ENCODE results near the gene NRGN. TPM values are rescaled to one million over a fixed set of nuclear protein-coding genes. Genes with fewer than 3 reads are reported as not detected.
"Not testable (repeated sequence)": the region's sequence is repeated elsewhere in the genome, so short reads cannot be mapped to it uniquely, and the experiment has no call there.

NRGN gene
- total RNA-seq, 2 experiments from 2014 or later, result 15.3 to 17.0 TPM

DNA sequence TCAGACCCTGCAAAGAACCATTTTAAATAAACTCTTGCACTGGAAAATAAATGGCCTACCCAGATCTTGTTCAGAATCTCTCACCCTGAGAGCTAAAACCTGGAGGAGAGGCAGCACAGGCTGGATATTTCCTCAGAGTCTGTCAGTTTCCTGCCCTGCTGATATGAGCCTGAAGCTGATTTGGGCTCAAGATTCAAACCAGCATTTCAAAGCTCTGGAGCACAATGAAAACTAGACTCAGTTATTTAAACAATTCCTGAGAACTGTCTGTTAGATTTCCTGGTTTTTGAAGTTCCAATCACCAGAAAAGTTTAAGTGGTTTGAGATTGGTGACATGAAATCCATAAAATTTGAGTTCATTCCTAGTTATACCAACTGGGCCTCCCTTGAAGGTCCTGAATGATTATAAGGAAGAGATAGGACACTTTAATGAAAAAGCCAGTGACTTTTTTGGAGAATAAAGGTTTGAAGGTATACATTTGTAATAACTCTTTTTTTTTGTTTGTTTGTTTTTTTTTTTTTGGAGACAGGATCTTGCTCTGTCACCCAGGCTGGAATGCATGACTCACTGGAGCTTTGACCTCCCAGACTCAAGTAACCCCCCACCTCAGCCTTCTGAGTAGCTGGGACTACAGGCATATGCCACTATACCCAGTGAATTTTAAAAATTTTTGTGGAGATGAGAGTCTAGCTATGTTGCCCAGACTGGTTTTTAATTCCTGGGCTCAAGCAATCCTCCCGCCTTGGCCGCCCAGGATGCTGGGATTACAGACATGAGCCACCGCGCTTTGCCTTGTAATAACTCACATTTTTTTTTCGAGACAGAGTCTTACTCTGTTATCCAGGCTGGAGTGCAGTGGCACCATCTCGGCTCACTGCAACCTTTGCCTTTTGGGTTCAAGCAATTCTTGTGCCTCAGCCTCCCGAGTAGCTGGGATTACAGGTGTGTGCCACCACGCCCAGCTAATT, 30.3 kb downstream of the NRGN start:
- ChIA-PET POLR2A (no interaction called here), CTCF (interaction anchor here (1.0 to 1.5 kb wide), 4 partner anchors 23 to 101 kb away, joined by 3 to 9 read pairs (median 4); partner anchors contain the start of genes MSANTD2, SIAE and SPA17)
- H3K27me3 Mint-ChIP-seq, result no peaks in the 10 kb centered on the region
- H3K27ac Mint-ChIP-seq, result no peak overlapping the region
- intact Hi-C loops (cut with micrococcal nuclease), result no loop called here
- H3K4me3 Mint-ChIP-seq, result no peak overlapping the region
- DNase-seq, result no peak
- H3K4me1 Mint-ChIP-seq (ENCODE audit: low read depth), result no peaks in the 10 kb centered on the region
- peaks cover 17% of the 10 kb centered on the region for H3K36me3 Mint-ChIP-seq
- H3K9me3 Mint-ChIP-seq, result no peaks in the 10 kb centered on the region

- CTCF ChIA-PET, result interaction anchor here (0.6 to 4.6 kb wide), 3 partner anchors 8 to 127 kb away, joined by 3 to 29 read pairs (median 3); partner anchors contain the start of gene ESAM
- POLR2A ChIA-PET, result not testable (repeated sequence)
Measured at GRCh38 chr11:124770959-124771358, 31.2 kb downstream of the NRGN start.

DNA sequence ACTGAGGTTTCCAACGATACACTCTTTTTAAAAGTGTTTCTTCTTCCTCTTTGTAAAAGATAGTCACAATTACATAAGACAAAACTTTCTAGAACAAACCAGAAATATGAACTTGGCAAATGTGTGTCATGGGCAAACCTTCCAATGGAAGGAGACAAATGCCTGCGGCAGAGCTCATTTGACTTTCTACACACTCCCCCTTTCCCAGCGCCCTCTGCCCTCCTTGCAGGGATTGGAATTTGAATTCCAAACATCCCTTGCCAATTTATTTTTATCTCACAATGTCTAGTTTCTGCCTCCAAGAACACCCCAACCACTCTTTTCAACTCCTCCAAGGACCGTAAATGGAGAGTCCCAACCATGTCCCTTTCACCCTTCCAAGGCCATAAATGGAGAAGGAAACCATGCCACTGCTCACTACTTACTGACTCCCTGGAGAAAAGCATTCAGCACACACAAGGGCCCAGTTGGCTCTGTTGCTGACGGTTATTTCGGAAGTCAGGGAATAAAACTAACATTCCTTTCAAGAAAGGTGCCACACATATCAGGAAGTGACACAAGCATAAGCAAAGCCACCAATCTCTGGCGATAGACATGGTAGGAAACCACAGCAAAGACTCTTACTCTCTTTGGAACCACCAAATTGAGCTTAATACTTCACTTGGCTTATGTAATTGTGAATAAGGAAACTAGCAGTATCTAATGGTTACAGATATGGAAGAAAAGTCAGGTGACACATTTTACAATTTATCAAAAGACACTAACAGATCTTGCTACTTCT, 37.3 kb downstream of the NRGN start:
- intact Hi-C loops (cut with micrococcal nuclease), result no loop called here
- DNase-seq, result no peak
- CTCF ChIA-PET, result interaction anchor here (3.6 kb wide), 1 partner anchor 17 kb away, joined by 14 read pairs; no protein-coding TSS in a partner anchor

More at GRCh38 chr11:124770959-124771358, 31.2 kb downstream of the NRGN start:
- H3K4me3 Mint-ChIP-seq; H3K4me1 Mint-ChIP-seq (ENCODE audit: low read depth); H3K27ac Mint-ChIP-seq; H3K27me3 Mint-ChIP-seq; intact Hi-C loops (cut with micrococcal nuclease); DNase-seq; H3K9me3 Mint-ChIP-seq: not testable (repeated sequence)
- H3K36me3 Mint-ChIP-seq, result peaks cover 17% of the 10 kb centered on the region

GRCh38 chr11:124778281-124778680, 38.5 kb downstream of the NRGN start:
- DNase-seq, result no peak
- intact Hi-C loops (cut with micrococcal nuclease), result no loop called here
- no peaks in the 10 kb centered on the region for H3K9me3 Mint-ChIP-seq
- CTCF ChIA-PET, result interaction anchor here (0.6 to 3.6 kb wide), 2 partner anchors 16 to 97 kb away, joined by 3 to 14 read pairs; no protein-coding TSS in a partner anchor
- peaks cover 10% of the 10 kb centered on the region for H3K4me1 Mint-ChIP-seq (ENCODE audit: low read depth)
- no peak overlapping the region for H3K27ac Mint-ChIP-seq
- peaks cover 2% of the 10 kb centered on the region for H3K36me3 Mint-ChIP-seq
- H3K4me3 Mint-ChIP-seq, result no peak overlapping the region
- no peaks in the 10 kb centered on the region for H3K27me3 Mint-ChIP-seq
- POLR2A ChIA-PET, result no interaction called here

More for the DNA sequence above, 37.3 kb downstream of the NRGN start:
- Mint-ChIP-seq H3K27me3 (no peaks in the 10 kb centered on the region), H3K4me3 (no peak overlapping the region), H3K36me3 (peaks cover 6% of the 10 kb centered on the region), H3K4me1 (ENCODE audit: low read depth) (peaks cover 10% of the 10 kb centered on the region), H3K27ac (no peak overlapping the region), H3K9me3 (no peaks in the 10 kb centered on the region)
- POLR2A ChIA-PET, result no interaction called here

DNA sequence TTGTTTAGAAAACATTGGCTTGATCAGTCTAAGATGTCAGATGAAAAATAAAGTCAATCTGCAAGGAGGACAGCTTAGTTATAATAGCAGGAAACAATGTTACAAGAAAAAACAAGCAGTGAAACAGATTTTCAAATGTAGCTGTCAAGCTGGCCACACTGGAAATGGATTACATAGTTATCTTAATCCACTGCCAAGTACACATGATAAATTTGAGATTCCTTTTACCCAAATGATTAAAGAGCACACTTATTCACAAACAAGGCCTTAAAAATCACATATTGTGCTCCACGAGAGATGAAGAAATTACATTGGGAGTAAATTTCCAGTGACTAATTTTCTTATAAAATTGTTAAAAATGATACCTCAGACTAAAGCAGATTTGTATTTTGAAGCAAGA, 39.8 kb downstream of the NRGN start:
- Mint-ChIP-seq H3K27me3 (no peaks in the 10 kb centered on the region), H3K4me3 (no peak overlapping the region), H3K4me1 (ENCODE audit: low read depth) (peaks cover 10% of the 10 kb centered on the region), H3K36me3 (peaks cover 2% of the 10 kb centered on the region), H3K27ac (no peak overlapping the region), H3K9me3 (no peaks in the 10 kb centered on the region)
- POLR2A ChIA-PET, result no interaction called here
- CTCF ChIA-PET, result interaction anchor here (1.3 to 3.6 kb wide), 2 partner anchors 15 to 110 kb away, joined by 5 to 14 read pairs; no protein-coding TSS in a partner anchor
- intact Hi-C loops (cut with micrococcal nuclease), result no loop called here
- no peak for DNase-seq

DNA sequence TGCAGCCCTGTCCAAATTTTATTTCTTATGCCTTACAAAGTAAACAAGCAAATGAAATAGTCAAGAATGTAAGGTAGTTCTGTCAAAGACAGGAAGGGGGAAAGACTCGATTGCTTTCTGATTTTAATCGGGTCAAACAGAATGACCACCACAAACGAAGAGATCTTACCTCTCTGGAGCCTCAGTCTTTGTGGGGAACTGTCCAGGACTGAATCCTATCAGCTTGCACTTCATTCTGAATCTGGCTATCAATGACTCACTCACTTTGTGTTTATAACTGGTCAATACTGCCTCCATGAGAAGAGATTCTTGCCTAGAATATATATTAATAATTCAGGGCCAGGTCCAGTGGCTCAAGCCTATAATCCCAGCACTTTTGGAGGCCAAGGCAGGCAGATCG, 43.3 kb downstream of the NRGN start:
- Mint-ChIP-seq H3K27ac (no peak overlapping the region), H3K9me3 (no peaks in the 10 kb centered on the region), H3K27me3 (no peaks in the 10 kb centered on the region), H3K4me3 (no peak overlapping the region), H3K36me3 (no peaks in the 10 kb centered on the region), H3K4me1 (ENCODE audit: low read depth) (no peaks in the 10 kb centered on the region)
- ChIA-PET CTCF (interaction anchor here (1.3 kb wide), 1 partner anchor 54 kb away, joined by 3 read pairs; no protein-coding TSS in a partner anchor), POLR2A (no interaction called here)
- DNase-seq, result no peak
- intact Hi-C loops (cut with micrococcal nuclease), result no loop called here

GRCh38 chr11:124784051-124784450, 44.3 kb downstream of the NRGN start:
- POLR2A ChIA-PET, result no interaction called here
- no peak for DNase-seq
- no peaks in the 10 kb centered on the region for H3K36me3 Mint-ChIP-seq
- CTCF ChIA-PET, result interaction anchor here (1.0 kb wide), 1 partner anchor 18 kb away, joined by 3 read pairs; no protein-coding TSS in a partner anchor
- no peaks in the 10 kb centered on the region for H3K4me1 Mint-ChIP-seq (ENCODE audit: low read depth)
- H3K4me3 Mint-ChIP-seq, result no peak overlapping the region
- intact Hi-C loops (cut with micrococcal nuclease), result no loop called here
- no peak overlapping the region for H3K27ac Mint-ChIP-seq
- H3K27me3 Mint-ChIP-seq, result no peaks in the 10 kb centered on the region
- no peaks in the 10 kb centered on the region for H3K9me3 Mint-ChIP-seq

DNA sequence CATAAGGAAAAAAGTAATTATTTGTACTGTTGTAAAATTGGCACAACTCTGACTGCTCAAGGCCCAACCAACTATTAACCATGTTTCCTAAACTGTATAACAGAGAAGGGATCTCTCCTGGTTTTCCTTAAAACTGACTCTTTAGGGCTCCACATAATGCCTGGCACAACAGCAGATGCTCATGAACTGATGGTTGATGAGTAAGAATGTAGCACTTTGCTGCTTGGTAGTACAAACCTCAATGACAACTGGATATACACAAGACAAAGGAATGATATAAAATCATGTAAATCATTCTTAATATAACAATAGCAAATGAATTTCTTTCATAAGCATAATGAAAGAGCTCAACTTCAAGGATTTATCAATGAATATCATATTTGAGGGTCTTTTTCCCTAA, 48.8 kb downstream of the NRGN start:
- intact Hi-C loops (cut with micrococcal nuclease), result no loop called here
- no peaks in the 10 kb centered on the region for H3K36me3 Mint-ChIP-seq
- peaks cover 19% of the 10 kb centered on the region for H3K4me1 Mint-ChIP-seq (ENCODE audit: low read depth)
- no peaks in the 10 kb centered on the region for H3K9me3 Mint-ChIP-seq
- no peak overlapping the region for H3K4me3 Mint-ChIP-seq
- CTCF ChIA-PET, result interaction anchor here (0.6 to 1.0 kb wide), 3 partner anchors 11 to 78 kb away, joined by 3 to 4 read pairs (median 4); partner anchors contain the start of gene MSANTD2
- no peak overlapping the region for H3K27ac Mint-ChIP-seq
- POLR2A ChIA-PET, result no interaction called here
- H3K27me3 Mint-ChIP-seq, result no peaks in the 10 kb centered on the region
- no peak for DNase-seq

DNA sequence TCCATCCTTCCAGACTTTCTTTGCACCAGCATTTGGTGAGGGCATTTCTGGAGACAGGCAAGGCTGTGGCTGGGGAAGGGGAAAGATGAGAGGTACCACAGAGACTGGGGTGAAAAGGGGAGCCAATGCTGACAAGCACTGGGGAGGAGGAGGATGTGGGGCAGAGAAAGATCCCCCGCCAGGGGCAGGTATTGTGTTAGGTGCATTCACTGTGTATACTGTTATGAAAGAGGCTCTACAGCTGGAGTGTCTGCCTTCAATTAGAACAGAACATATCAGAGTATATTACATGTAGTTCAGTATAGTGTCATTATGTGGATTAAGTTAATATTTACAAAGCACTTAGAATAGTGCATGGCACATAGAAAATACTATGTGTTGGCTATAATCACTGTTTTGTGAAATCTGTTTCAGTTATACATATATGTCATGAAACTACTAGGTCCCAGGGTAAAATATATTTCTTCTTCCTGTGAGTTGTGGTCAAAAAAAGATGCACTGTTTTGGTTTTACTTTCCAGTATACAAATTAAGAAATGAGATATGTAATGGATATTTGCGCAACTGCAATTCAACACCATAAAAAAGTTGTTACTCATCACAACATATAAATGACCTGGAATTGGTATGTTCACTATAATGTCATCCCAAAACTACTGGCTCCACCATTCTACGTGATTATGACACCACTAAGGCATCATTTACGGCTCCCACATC, 52.0 kb downstream of the NRGN start:
- ChIA-PET POLR2A (no interaction called here), CTCF (interaction anchor here (0.7 to 6.4 kb wide), 6 partner anchors 9 to 122 kb away, joined by 3 to 51 read pairs (median 4); partner anchors contain the start of genes ESAM and MSANTD2)
- DNase-seq, result no peak
- Mint-ChIP-seq H3K36me3 (no peaks in the 10 kb centered on the region), H3K4me3 (no peak overlapping the region), H3K27ac (no peak overlapping the region), H3K4me1 (ENCODE audit: low read depth) (peaks cover 20% of the 10 kb centered on the region), H3K27me3 (no peaks in the 10 kb centered on the region), H3K9me3 (no peaks in the 10 kb centered on the region)
- intact Hi-C loops (cut with micrococcal nuclease), result no loop called here

DNA sequence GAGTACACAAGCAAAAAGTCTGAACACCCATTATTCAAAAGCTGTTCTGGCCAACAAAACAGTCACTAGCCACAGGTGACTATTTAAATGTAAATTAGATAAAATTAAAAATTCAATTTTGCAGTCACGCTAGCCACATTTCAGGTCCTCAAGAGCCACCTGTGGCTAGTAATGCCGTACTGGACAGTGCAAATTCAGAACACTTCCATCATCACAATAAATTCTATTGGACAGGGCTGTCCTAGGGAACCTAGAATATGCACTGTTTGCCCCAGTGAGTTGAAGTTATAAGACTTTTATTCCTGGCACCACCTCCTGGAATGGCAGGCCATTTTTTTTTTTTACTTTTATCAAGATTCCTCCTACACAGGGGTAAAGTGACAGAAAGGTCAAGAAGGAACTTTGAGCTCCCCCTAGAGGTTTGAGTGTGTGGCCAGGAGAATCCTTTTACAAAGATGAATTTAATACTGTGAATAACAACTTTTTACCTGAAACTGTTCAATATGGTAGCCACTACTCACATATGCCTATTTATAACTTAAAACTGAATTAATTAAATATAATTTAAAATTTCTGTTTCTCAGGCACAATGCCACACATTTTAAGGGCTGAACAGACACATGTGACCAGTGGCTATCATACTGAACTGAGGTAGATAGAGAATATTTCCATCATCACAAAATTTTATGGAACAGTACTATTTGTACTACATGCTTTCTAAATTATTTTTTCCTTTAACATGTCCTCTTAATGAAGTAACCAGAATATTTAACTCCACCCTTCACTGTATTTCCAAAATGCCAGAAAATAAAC, 53.9 kb downstream of the NRGN start:
- DNase-seq, result peak; percentile 17
- intact Hi-C loops (cut with micrococcal nuclease), result loop anchor here (1.0 kb wide), 1 partner anchor 124 kb away; no protein-coding TSS in a partner anchor
- Mint-ChIP-seq H3K9me3 (no peaks in the 10 kb centered on the region), H3K27ac (no peak overlapping the region), H3K4me3 (no peak overlapping the region), H3K27me3 (no peaks in the 10 kb centered on the region), H3K4me1 (ENCODE audit: low read depth) (peaks cover 31% of the 10 kb centered on the region), H3K36me3 (no peaks in the 10 kb centered on the region)
- POLR2A ChIA-PET, result no interaction called here
- CTCF ChIA-PET, result interaction anchor here (0.6 to 6.4 kb wide), 34 partner anchors 9 to 1094 kb away, joined by 3 to 51 read pairs (median 4); partner anchors contain the start of genes ESAM and SPA17

- H3K4me3 Mint-ChIP-seq, result no peak overlapping the region
Measured at GRCh38 chr11:124796312-124796711, 56.6 kb downstream of the NRGN start.

More at GRCh38 chr11:124796312-124796711, 56.6 kb downstream of the NRGN start:
- Mint-ChIP-seq H3K36me3 (no peaks in the 10 kb centered on the region), H3K4me1 (ENCODE audit: low read depth) (peaks cover 40% of the 10 kb centered on the region), H3K27me3 (no peaks in the 10 kb centered on the region), H3K9me3 (no peaks in the 10 kb centered on the region), H3K27ac (no peak overlapping the region)
- no peak for DNase-seq
- CTCF ChIA-PET, result interaction anchor here (0.6 to 1.5 kb wide), 5 partner anchors 9 to 127 kb away, joined by 3 to 5 read pairs (median 3); partner anchors contain the start of genes SIAE and SPA17
- intact Hi-C loops (cut with micrococcal nuclease), result loop anchor here (5.0 kb wide), 1 partner anchor 174 kb away; the partner anchor contains the start of gene TBRG1
- POLR2A ChIA-PET, result no interaction called here
